HUES6 (cell line): ENCODE results near the gene EML5.

Experiments used
- H3K27ac ChIP-seq: 2 replicates; pipeline ENCODE4 v1.7.0; 2013; ENCODE audit warnings: low read depth, mild to moderate bottlenecking, low read length, inconsistent platforms
- H3K27me3 ChIP-seq: 2 replicates; pipeline ENCODE4 v1.6.1; 2013; ENCODE audit warnings: low read length; ENCODE audit not compliant: control insufficient read depth, insufficient read depth
- H3K36me3 ChIP-seq: 2 replicates; pipeline ENCODE4 v1.6.1; 2013; ENCODE audit warnings: low read length; ENCODE audit not compliant: control insufficient read depth, insufficient read depth
- H3K4me1 ChIP-seq: 2 replicates; pipeline ENCODE4 v1.6.1; 2013; ENCODE audit warnings: low read length; ENCODE audit not compliant: control insufficient read depth, insufficient read depth
- H3K4me3 ChIP-seq: 2 replicates; pipeline ENCODE4 v1.5.1; 2013; ENCODE audit warnings: low read depth, low read length
- H3K9ac ChIP-seq: one replicate; pipeline ENCODE4 v1.6.1; 2013; ENCODE audit warnings: mild to moderate bottlenecking, low read length
- H3K9me3 ChIP-seq: 2 replicates; pipeline ENCODE4 v1.6.1; 2013; ENCODE audit warnings: low read depth, low read length; ENCODE audit not compliant: control insufficient read depth, insufficient read depth

EML5 gene

GRCh38 chr14:88563845-88564244, 228.9 kb downstream of the EML5 start:
- H3K9me3 ChIP-seq = no peaks in the 10 kb centered on the region
- H3K27me3 ChIP-seq = no peaks in the 10 kb centered on the region
- H3K27ac ChIP-seq = no peak overlapping the region
- peaks cover 20% of the 10 kb centered on the region for H3K36me3 ChIP-seq
- H3K4me1 ChIP-seq = peaks cover 13% of the 10 kb centered on the region; the same call in 1 of the 2 replicates
- peak overlapping the region; percentile 98 for H3K4me3 ChIP-seq
- H3K9ac ChIP-seq = peak overlapping the region; percentile 99

- Histone ChIP-seq H3K36me3 (peaks cover 12% of the 10 kb centered on the region), H3K9me3 (no peaks in the 10 kb centered on the region), H3K27me3 (no peaks in the 10 kb centered on the region), H3K9ac (peak within 1 kb of the TSS; percentile 99), H3K4me3 (peak within 1 kb of the TSS; percentile 98), H3K4me1 (peaks cover 13% of the 10 kb centered on the region; the same call in 1 of the 2 replicates), H3K27ac (peak within 1 kb of the TSS; percentile 95)
Observed at GRCh38 chr14:88562831-88563686, 229.7 kb downstream of the EML5 start, which contains the start of gene ZC3H14. Gene ZC3H14, plus strand, starts transcription at chr14:88563037. Its CDS starts 97 bp downstream, at chr14:88563134.

- Histone ChIP-seq H3K9me3 (no peaks in the 10 kb centered on the region), H3K27me3 (no peaks in the 10 kb centered on the region), H3K27ac (peak overlapping the region; percentile 21; the same call in 1 of the 2 replicates), H3K36me3 (peaks cover 6% of the 10 kb centered on the region), H3K4me1 (peaks cover 13% of the 10 kb centered on the region; the same call in 1 of the 2 replicates), H3K4me3 (peak overlapping the region; percentile 98), H3K9ac (peak overlapping the region; percentile 99)
Observed at GRCh38 chr14:88562532-88562830, 230.3 kb downstream of the EML5 start.
